H7 (cell line): ENCODE measurements around the gene FAM229A. TPM values are rescaled to one million over a fixed set of nuclear protein-coding genes. Genes with fewer than 3 reads are reported as not detected.

Experiments used
- total RNA-seq: library from RNA; depleted of rRNA; stranded (reverse); fragments of >200 nt; shearing (Covaris generic); gene quantifications from 2 replicates; pipeline ENCODE4 v1.2.3, GENCODE V29; 2014; rRNA removed

Gene FAM229A
- total RNA-seq, 1 experiment from 2014 or later = 4.0 TPM

Other genes with a start within 250 kb of the FAM229A start
- 70.2 and 77.3 TPM in 2 replicates for gene TXLNA, start 182.8 kb downstream of the FAM229A start, total RNA-seq
- 56.0 and 57.8 TPM in 2 replicates for gene CCDC28B, start 161.9 kb downstream of the FAM229A start, total RNA-seq
- 8.3 and 8.7 TPM in 2 replicates for gene IQCC, start 156.8 kb downstream of the FAM229A start, total RNA-seq
- gene DCDC2B, start 153.4 kb downstream of the FAM229A start, total RNA-seq = not detected in 2 replicates
- 11.8 and 16.3 TPM in 2 replicates for gene TMEM234, start 140.1 kb downstream of the FAM229A start, total RNA-seq
- 458 and 547 TPM in 2 replicates for gene EIF3I, start 140.1 kb downstream of the FAM229A start, total RNA-seq
- 3.1 and 4.1 TPM in 2 replicates for gene FAM167B, start 115.3 kb downstream of the FAM229A start, total RNA-seq
- gene LCK, start 111.2 kb downstream of the FAM229A start, total RNA-seq = 70.5 and 75.8 TPM in 2 replicates
- gene HDAC1, start 70.4 kb downstream of the FAM229A start, total RNA-seq = 133 and 151 TPM in 2 replicates
- 478 and 603 TPM in 2 replicates for gene MARCKSL1, start 26.3 kb downstream of the FAM229A start, total RNA-seq
- gene TSSK3, start 54 bp upstream of the FAM229A start, total RNA-seq = 1.2 and 3.7 TPM in 2 replicates
- gene BSDC1, start 32.0 kb upstream of the FAM229A start, total RNA-seq = 91.5 and 97.8 TPM in 2 replicates
- 1.4 and 2.4 TPM in 2 replicates for gene ZBTB8B, start 102.6 kb upstream of the FAM229A start, total RNA-seq
- 6.2 and 9.1 TPM in 2 replicates for gene ZBTB8A, start 176.9 kb upstream of the FAM229A start, total RNA-seq